Activated CD4-positive, alpha-beta T cell treated with anti-CD3 and anti-CD28 coated beads for 36 hours (primary cell): ENCODE results near the gene FURIN. TPM values are rescaled to one million over a fixed set of nuclear protein-coding genes. Genes with fewer than 3 reads are reported as not detected.
A peak's percentile ranks its signal among the peaks of the same experiment; 100 is the strongest.
"Not testable (repeated sequence)": the region's sequence is repeated elsewhere in the genome, so short reads cannot be mapped to it uniquely, and the experiment has no call there.

ENCODE experiments used
- ATAC-seq: fragments of 200-7000 bp; cut with Tn5 transposase; one replicate; pipeline ENCODE4 v1.10.0; 2021; ENCODE audit warnings: mild to moderate bottlenecking, moderate library complexity
- CTCF ChIA-PET: fragments of 350-600 bp; sonication (Branson Sonifier 250); formaldehyde crosslinking; loops from one replicate; lab custom pipeline; 2021; ENCODE audit warnings: antibody characterized with exemption; lab: Charles Lee
- POLR2A ChIA-PET: fragments of 350-600 bp; sonication (Branson Sonifier 250); formaldehyde crosslinking; loops from one replicate; lab custom pipeline; 2021; ENCODE audit warnings: antibody characterized with exemption, inconsistent platforms; lab: Charles Lee
- DNase-seq: peaks from one replicate; pipeline ENCODE4 v3.0.0-alpha.2; 2020
- H3K27ac Mint-ChIP-seq: one replicate; pipeline ENCODE4 v1.8.0; 2021; ENCODE audit warnings: mixed read lengths
- H3K27me3 Mint-ChIP-seq: one replicate; pipeline ENCODE4 v1.8.0; 2021; ENCODE audit warnings: mixed read lengths
- H3K36me3 Mint-ChIP-seq: one replicate; pipeline ENCODE4 v1.8.0; 2021; ENCODE audit warnings: low read depth, mixed read lengths
- H3K4me1 Mint-ChIP-seq: one replicate; pipeline ENCODE4 v1.8.0; 2021; ENCODE audit warnings: mixed read lengths
- H3K4me3 Mint-ChIP-seq: one replicate; pipeline ENCODE4 v1.8.0; 2021; ENCODE audit warnings: mild to moderate bottlenecking, moderate library complexity, mixed read lengths
- H3K9me3 Mint-ChIP-seq: one replicate; pipeline ENCODE4 v1.8.0; 2021; ENCODE audit warnings: low read depth, mixed read lengths
- intact Hi-C, 2 experiments: fragments of 100-400 bp; cut with DNase I in 1 of 2; cut with micrococcal nuclease in 1 of 2; formaldehyde crosslinking; loops; one replicate each; pipeline versions ENCODE4 v1.14.2 to v1.15.1; 2022 to 2024; cut with DNase I, micrococcal nuclease
- total RNA-seq, 2 experiments: library from RNA; stranded (reverse); gene quantifications; one replicate each; pipeline ENCODE4 v1.2.3, GENCODE V29; 2021

The FURIN gene
- total RNA-seq, 2 experiments from 2014 or later, result 406 to 422 TPM

DNA sequence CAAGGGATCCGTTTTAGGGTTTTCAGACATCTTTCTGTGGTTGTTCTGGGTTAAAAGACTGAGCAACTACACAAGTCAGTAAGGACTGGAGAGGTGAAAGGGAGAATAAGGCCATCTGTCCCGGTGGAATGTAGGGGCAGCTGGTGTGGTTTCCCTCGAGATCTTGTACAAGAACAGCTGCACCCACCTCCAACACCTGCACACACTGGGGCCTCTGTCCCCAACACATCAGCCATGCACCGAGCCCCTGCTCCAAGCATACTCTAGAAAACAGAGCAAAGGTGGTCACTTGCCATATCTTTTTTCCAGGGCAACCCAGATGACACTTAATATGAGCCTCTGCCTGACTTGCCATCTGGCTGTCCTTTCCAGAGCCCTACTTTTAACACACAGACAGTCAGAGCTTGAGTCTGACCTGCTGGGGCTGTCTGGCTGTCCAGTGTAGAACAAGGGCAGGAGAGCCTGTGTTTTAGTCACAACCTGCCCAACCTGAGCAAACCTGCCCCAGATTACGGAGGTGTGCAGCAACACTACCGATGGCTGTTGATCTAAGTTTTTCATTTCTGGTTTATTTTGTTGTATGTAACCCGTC lies 46.9 kb downstream of the FURIN start:
- peaks cover 63% of the 10 kb centered on the region for H3K36me3 Mint-ChIP-seq
- no peak overlapping the region for H3K4me3 Mint-ChIP-seq
- CTCF ChIA-PET, result interaction anchor here (0.7 to 1.2 kb wide), 3 partner anchors 10 to 29 kb away, joined by 3 read pairs; no protein-coding TSS in a partner anchor
- H3K9me3 Mint-ChIP-seq, result no peaks in the 10 kb centered on the region
- no peaks in the 10 kb centered on the region for H3K4me1 Mint-ChIP-seq
- no peak overlapping the region for H3K27ac Mint-ChIP-seq
- POLR2A ChIA-PET, result interaction anchor here (0.6 kb wide), 2 partner anchors 107 to 188 kb away, joined by 3 to 11 read pairs; no protein-coding TSS in a partner anchor
- ATAC-seq (no peak), DNase-seq (no peak)
- H3K27me3 Mint-ChIP-seq, result no peaks in the 10 kb centered on the region
- intact Hi-C loops, result no loop called here

DNA sequence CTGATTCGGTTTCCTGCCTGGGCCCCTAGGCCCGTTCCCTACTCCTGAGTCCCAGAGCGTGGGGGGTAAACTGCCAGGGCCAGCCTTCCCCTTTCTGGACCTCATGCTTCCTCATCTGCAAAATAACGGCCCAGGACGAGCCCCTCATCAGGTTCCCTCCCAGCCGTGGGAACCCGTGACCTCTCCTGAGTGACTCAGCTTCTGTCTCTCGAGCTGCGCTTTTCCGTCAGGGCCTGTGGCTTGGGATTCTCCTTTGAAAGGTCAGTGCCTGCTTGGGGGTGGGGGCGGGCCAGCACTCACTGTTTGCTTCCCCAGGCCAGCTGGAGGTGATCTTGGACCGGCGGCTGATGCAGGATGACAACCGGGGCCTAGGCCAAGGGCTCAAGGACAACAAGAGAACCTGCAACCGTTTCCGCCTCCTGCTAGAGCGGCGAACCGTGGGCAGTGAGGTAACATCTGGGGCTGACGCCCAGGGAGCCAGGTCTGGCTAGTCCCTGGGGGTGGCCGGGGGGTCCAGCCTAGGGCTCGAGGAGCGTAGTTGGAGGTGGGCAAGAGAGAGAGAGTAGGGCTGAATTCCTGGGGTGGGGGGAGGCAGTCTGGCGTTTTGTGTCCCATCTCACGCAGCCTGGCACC lies 47.5 kb downstream of the FURIN start:
- H3K27me3 Mint-ChIP-seq, result no peaks in the 10 kb centered on the region
- POLR2A ChIA-PET, result interaction anchor here (0.6 kb wide), 1 partner anchor 107 kb away, joined by 3 read pairs; no protein-coding TSS in a partner anchor
- H3K4me3 Mint-ChIP-seq, result no peak overlapping the region
- H3K9me3 Mint-ChIP-seq, result no peaks in the 10 kb centered on the region
- H3K4me1 Mint-ChIP-seq, result no peaks in the 10 kb centered on the region
- CTCF ChIA-PET, result interaction anchor here (0.7 to 1.2 kb wide), 2 partner anchors 11 to 30 kb away, joined by 3 read pairs; no protein-coding TSS in a partner anchor
- ATAC-seq (no peak), DNase-seq (no peak)
- H3K36me3 Mint-ChIP-seq, result peaks cover 65% of the 10 kb centered on the region
- intact Hi-C loops, result no loop called here
- no peak overlapping the region for H3K27ac Mint-ChIP-seq

DNA sequence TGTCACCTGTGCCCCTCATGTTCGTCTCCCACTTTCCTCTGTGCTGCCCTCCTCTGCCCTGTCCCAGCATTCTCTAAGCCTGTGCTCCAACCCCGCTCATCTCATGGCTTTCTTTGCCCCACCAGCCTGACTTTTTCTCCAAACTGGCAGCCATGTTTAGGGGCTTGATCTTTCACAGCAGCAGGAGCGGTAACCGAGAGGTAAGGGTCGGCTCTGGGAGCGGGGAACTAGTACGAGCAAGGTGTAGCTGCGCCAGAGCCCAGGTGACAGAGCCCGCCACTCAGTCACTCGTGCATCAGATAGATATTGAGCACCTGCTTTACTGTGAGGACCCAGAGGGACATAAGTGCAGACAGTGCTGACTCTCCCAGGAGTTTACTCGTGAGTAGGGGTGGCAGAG lies 48.1 kb downstream of the FURIN start:
- DNase-seq, result no peak
- CTCF ChIA-PET, result interaction anchor here (1.2 kb wide), 1 partner anchor 30 kb away, joined by 3 read pairs; no protein-coding TSS in a partner anchor
- intact Hi-C loops, result no loop called here
- Mint-ChIP-seq H3K27me3 (no peaks in the 10 kb centered on the region), H3K27ac (no peak overlapping the region), H3K36me3 (peaks cover 67% of the 10 kb centered on the region), H3K4me1 (no peaks in the 10 kb centered on the region), H3K9me3 (no peaks in the 10 kb centered on the region), H3K4me3 (no peak overlapping the region)
- POLR2A ChIA-PET, result no interaction called here
- no peak for ATAC-seq

DNA sequence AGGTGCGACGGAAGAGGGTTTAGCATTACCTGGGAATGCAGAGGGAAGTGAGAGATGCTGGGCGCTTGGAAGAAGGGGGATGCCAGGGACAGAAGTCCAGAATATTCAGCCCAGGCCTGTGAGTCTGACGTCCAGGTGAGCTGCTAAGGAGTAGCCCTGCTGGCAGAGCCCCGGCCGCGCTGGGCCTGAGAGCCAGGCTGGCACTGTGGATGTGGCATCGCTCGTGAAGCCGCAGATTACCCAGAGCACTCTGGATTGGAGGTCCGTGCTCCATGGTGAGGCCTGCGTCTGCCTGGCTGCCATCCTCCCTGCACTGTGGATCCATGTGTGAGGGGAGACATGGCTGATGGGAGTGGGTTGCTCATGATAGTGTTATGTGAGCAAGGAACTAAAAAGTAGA lies 49.2 kb downstream of the FURIN start:
- H3K27ac Mint-ChIP-seq, result no peak overlapping the region
- no peak overlapping the region for H3K4me3 Mint-ChIP-seq
- H3K9me3 Mint-ChIP-seq, result no peaks in the 10 kb centered on the region
- ChIA-PET POLR2A (no interaction called here), CTCF (interaction anchor here (0.5 to 1.9 kb wide), 2 partner anchors 15 to 88 kb away, joined by 3 to 12 read pairs; partner anchors contain the start of gene HDDC3)
- no peak for DNase-seq
- no peak for ATAC-seq
- peaks cover 7% of the 10 kb centered on the region for H3K4me1 Mint-ChIP-seq
- intact Hi-C loops, result no loop called here
- no peaks in the 10 kb centered on the region for H3K27me3 Mint-ChIP-seq
- peaks cover 58% of the 10 kb centered on the region for H3K36me3 Mint-ChIP-seq

DNA sequence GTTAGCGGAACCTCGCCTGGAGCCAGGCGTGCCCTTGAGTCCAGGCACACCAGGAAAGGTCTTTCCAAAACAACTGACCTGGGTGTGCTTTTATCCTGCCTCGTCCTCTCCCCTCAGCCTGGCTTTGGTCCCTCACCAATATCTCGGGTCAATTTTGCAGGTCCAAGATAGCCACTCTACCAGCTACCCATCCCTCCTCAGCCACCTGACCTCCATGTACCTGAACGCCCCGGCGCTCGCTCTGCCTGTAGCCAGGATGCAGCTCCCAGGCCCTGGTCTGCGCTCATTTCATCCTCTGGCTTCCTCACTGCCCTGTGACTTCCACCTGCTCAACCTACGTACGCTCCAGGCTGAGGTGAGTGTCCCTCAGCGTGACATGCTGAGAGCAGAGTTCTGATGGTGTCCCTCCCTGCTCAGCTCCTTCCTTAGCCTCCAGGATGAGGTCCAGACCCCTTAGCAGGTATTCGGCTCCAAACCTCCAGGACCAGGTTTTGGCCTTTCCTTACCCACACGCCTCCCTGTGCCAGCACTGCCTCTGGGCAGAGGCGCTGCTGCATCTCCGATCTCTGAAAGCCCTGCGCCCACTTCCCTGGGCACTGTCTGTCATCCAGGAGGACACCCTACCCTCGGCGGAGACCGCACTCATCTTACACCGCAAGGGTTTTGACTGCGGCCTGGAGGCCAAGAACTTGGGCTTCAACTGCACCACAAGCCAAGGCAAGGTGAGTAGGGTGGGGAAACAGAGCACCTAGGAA lies 49.8 kb downstream of the FURIN start:
- peaks cover 13% of the 10 kb centered on the region for H3K4me1 Mint-ChIP-seq
- no peaks in the 10 kb centered on the region for H3K9me3 Mint-ChIP-seq
- H3K27me3 Mint-ChIP-seq, result no peaks in the 10 kb centered on the region
- H3K27ac Mint-ChIP-seq, result no peak overlapping the region
- H3K36me3 Mint-ChIP-seq, result peaks cover 55% of the 10 kb centered on the region
- intact Hi-C loops, result no loop called here
- DNase-seq (no peak), ATAC-seq (no peak)
- no peak overlapping the region for H3K4me3 Mint-ChIP-seq
- CTCF ChIA-PET, result interaction anchor here (0.5 to 1.9 kb wide), 3 partner anchors 14 to 327 kb away, joined by 3 to 12 read pairs (median 3); partner anchors contain the start of gene HDDC3
- POLR2A ChIA-PET, result interaction anchor here (1.5 kb wide), 1 partner anchor 14 kb away, joined by 4 read pairs; no protein-coding TSS in a partner anchor

DNA sequence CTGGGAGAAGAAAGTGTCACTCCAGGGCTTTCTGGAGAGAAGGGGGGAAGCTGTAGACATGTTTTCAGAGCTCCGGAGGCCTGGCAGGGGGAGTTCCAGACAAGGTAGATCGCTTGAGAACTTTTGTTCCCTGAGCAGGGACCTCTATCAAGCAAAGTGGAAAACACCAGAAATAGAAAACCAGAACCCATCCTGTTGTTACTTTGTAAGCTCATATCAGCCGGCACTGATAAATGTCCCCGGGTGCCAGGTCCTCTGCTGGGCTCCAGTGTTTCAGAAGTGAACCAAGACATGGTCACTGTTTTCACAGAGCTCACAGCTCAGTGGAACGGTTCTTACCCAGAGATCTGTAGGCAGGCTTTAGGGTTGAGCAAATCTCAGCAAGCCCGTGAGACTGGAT lies 50.4 kb downstream of the FURIN start:
- DNase-seq (no peak), ATAC-seq (no peak)
- H3K36me3 Mint-ChIP-seq, result peaks cover 50% of the 10 kb centered on the region
- H3K27ac Mint-ChIP-seq, result no peak overlapping the region
- H3K4me1 Mint-ChIP-seq, result peaks cover 19% of the 10 kb centered on the region
- ChIA-PET CTCF (interaction anchor here (0.7 to 1.9 kb wide), 3 partner anchors 11 to 327 kb away, joined by 3 to 12 read pairs (median 3); partner anchors contain the start of gene HDDC3), POLR2A (interaction anchor here (1.5 kb wide), 1 partner anchor 15 kb away, joined by 4 read pairs; no protein-coding TSS in a partner anchor)
- intact Hi-C loops, result no loop called here
- H3K9me3 Mint-ChIP-seq, result no peaks in the 10 kb centered on the region
- H3K4me3 Mint-ChIP-seq, result no peak overlapping the region
- H3K27me3 Mint-ChIP-seq, result no peaks in the 10 kb centered on the region

DNA sequence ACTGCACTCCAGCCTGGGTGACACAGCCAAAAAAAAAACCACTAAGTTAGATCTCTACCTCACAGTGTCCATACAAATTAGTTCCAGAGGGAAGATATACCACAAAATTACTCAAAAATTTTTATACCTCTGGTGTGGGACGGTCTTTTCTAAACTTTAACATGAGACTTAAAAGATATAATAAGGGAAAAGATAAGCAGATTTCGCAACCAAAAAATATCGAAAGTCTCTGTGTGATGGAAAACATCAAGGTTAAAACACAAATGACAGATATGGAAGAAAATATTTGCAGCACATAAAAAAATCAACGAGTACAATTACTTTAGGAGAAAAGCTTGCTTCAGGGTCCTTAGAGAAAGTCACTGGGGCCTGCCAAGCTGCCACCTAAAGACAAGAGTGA lies 53.5 kb downstream of the FURIN start:
- ChIA-PET POLR2A (no interaction called here), CTCF (interaction anchor here (0.8 to 4.2 kb wide), 6 partner anchors 11 to 623 kb away, joined by 3 to 37 read pairs (median 3); partner anchors contain the start of genes HDDC3, MAN2A2 and RCCD1)
- intact Hi-C loops, result no loop called here
- no peak for DNase-seq
- Mint-ChIP-seq H3K27me3 (no peaks in the 10 kb centered on the region), H3K4me1 (peaks cover 28% of the 10 kb centered on the region), H3K4me3 (no peak overlapping the region), H3K9me3 (no peaks in the 10 kb centered on the region), H3K27ac (no peak overlapping the region), H3K36me3 (peaks cover 38% of the 10 kb centered on the region)
- no peak for ATAC-seq

DNA sequence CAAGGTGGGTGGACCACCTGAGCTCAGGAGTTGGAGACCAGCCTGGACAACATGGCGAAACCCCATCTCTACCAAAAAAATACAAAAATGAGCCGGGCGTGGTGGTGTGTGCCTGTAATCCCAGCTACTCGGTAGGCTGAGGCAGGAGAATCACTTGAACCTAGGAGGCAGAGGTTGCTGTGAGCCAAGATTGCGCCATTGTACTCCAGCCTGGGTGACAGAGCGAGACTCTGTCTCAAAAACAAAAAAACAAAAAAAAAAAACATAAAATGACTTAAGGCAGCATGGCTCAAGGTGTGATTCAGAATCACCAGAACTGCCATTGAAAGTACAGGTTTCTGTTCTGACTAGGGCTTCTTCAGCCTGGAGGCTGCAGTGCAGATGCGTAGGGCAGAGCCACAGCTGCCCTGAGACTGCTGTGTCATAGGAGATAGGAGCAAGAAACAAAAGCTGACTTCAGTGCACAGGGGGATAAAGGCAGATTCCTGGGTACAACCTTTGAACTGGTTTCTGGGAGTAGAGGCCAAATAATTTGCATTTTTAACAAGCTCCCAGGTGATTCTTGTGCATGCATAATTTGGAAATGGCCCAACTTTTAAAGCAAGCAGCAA lies 54.4 kb downstream of the FURIN start:
- POLR2A ChIA-PET, result interaction anchor here (0.6 to 0.8 kb wide), 4 partner anchors 8 to 517 kb away, joined by 3 to 5 read pairs (median 3); no protein-coding TSS in a partner anchor
- DNase-seq (peak; percentile 71), ATAC-seq (peak; percentile 93)
- CTCF ChIA-PET, result interaction anchor here (0.6 to 4.2 kb wide), 7 partner anchors 10 to 273 kb away, joined by 3 to 37 read pairs (median 3); partner anchors contain the start of genes HDDC3, MAN2A2 and RCCD1
- H3K27ac Mint-ChIP-seq, intact Hi-C loops, H3K4me3 Mint-ChIP-seq, H3K27me3 Mint-ChIP-seq, H3K9me3 Mint-ChIP-seq: not testable (repeated sequence)
- H3K4me1 Mint-ChIP-seq, result peaks cover 28% of the 10 kb centered on the region
- H3K36me3 Mint-ChIP-seq, result peaks cover 32% of the 10 kb centered on the region

DNA sequence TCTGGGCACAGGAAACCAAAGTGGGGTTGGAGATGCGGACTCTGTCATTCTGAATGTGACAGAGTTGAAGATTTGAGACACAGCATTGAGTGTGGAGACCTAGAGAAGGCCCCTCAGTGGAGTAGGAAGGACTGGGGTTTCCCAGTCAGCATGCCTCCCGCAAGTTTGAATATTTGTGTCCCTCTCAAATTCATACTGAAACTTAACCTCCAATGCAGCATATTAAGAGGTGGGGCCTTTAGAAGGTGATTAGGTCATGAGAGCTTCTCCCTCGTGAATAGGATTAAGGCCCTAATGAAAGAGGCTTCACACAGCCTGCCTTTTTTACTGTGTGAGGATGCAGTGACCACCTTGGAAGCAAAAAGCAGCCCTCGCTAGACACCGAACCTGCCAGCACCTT lies 56.0 kb downstream of the FURIN start:
- peak; percentile 72 for ATAC-seq
- Mint-ChIP-seq H3K27me3 (no peaks in the 10 kb centered on the region), H3K4me3 (no peak overlapping the region), H3K4me1 (peaks cover 34% of the 10 kb centered on the region), H3K36me3 (peaks cover 24% of the 10 kb centered on the region), H3K27ac (peak overlapping the region; percentile 58), H3K9me3 (no peaks in the 10 kb centered on the region)
- intact Hi-C loops, result no loop called here
- peak; percentile 41 for DNase-seq
- CTCF ChIA-PET, result interaction anchor here (1.7 to 3.4 kb wide), 2 partner anchors 10 to 22 kb away, joined by 11 to 16 read pairs; partner anchors contain the start of genes MAN2A2 and UNC45A
- POLR2A ChIA-PET, result no interaction called here

DNA sequence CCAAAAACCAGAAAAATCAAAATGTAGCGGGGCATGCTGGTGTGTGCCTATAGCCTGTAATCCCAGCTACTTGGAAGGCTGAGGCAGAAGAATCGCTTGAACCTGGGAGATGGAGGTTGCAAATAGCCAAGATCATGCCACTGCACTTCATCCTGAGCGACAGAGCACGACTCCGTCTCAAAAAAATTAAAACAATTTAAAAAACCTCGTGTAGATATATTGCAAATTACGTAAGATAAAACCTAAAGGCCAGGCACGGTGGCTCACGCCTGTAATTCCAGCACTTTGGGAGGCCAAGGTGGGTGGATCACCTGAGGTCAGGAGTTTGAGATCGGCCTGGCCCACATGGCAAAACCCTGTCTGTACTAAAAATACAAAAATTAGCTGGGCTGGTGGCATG lies 58.4 kb downstream of the FURIN start:
- intact Hi-C loops, H3K27ac Mint-ChIP-seq, H3K27me3 Mint-ChIP-seq, H3K9me3 Mint-ChIP-seq, DNase-seq, ATAC-seq, POLR2A ChIA-PET, H3K4me3 Mint-ChIP-seq: not testable (repeated sequence)
- CTCF ChIA-PET, result interaction anchor here (0.8 to 1.1 kb wide), 2 partner anchors 55 to 99 kb away, joined by 3 to 4 read pairs; no protein-coding TSS in a partner anchor
- H3K4me1 Mint-ChIP-seq, result peaks cover 51% of the 10 kb centered on the region
- H3K36me3 Mint-ChIP-seq, result peaks cover 25% of the 10 kb centered on the region
